Kidney (tissue), 14 donors: Measurements from ENCODE around the gene TBC1D3B. TPM values are rescaled to one million over a fixed set of nuclear protein-coding genes. Genes with fewer than 3 reads are reported as not detected.

Experiments
- DNase-seq, 5 donors: peaks; one replicate each; pipeline ENCODE4 v3.0.0-alpha.2; 2013 to 2020
- FAIRE-seq: peaks from 2 replicates; lab custom pipeline; 2012; peaks lifted over from hg19 to GRCh38; lab: Jason Lieb, UNC
- H3K27ac ChIP-seq, 2 donors: one replicate each; pipeline ENCODE4 v1.7.0; 2013; ENCODE audit warnings: low read depth in 2 of 2, low read length in 2 of 2, inconsistent platforms in 1 of 2
- H3K27me3 ChIP-seq: one replicate; pipeline ENCODE4 v1.7.1; 2013; ENCODE audit warnings: low read length, inconsistent platforms; ENCODE audit not compliant: control insufficient read depth, insufficient read depth
- H3K36me3 ChIP-seq, 3 donors: one replicate each; pipeline versions ENCODE4 v1.7.0 to v1.7.1; 2013; ENCODE audit warnings: low read length in 3 of 3, control low read depth in 1 of 3, inconsistent platforms in 1 of 3; ENCODE audit not compliant: insufficient read depth in 3 of 3, control insufficient read depth in 2 of 3
- H3K4me1 ChIP-seq, 3 donors: one replicate each; pipeline versions ENCODE4 v1.7.0 to v1.7.1; 2013; ENCODE audit warnings: low read length in 3 of 3, inconsistent platforms in 1 of 3, low read depth in 1 of 3; ENCODE audit not compliant: control insufficient read depth in 2 of 3, insufficient read depth in 2 of 3
- H3K4me3 ChIP-seq, 3 donors: one replicate each; pipeline versions ENCODE4 v1.7.0 to v1.8.1; 2013; ENCODE audit warnings: low read length in 3 of 3, control low read depth in 1 of 3, inconsistent platforms in 1 of 3
- H3K9ac ChIP-seq, 3 donors: one replicate each; pipeline versions ENCODE4 v1.7.0 to v1.7.1; 2013; ENCODE audit warnings: low read length in 3 of 3, control low read depth in 1 of 3, inconsistent platforms in 1 of 3
- H3K9me3 ChIP-seq, 3 donors: one replicate each; pipeline versions ENCODE4 v1.7.0 to v1.7.1; 2013; ENCODE audit warnings: low read length in 3 of 3, control low read depth in 1 of 3, inconsistent platforms in 1 of 3; ENCODE audit not compliant: control insufficient read depth in 2 of 3, insufficient read depth in 1 of 3
- intact Hi-C: fragments of 100-400 bp; cut with DNase I; formaldehyde crosslinking; loops from one replicate; pipeline ENCODE4 v1.11.1; 2022
- polyA plus RNA-seq: library from polyadenylated mRNA; stranded (reverse); fragments of 350-450 nt; fragmentation: Illumina TruSeq; extraction: RNeasy Lipid Tissue Mini Kit (QIAGEN cat#74804); gene quantifications from one replicate; pipeline ENCODE4 v1.2.3, GENCODE V29; 2014; ENCODE audit warnings: low read depth, low replicate concordance; ENCODE audit not compliant: insufficient read depth
- total RNA-seq: library from RNA; stranded (reverse); fragmentation: NEBNext Ultra II Directional; extraction: Animal tissue kit (Norgen Biotek cat#: 25700); gene quantifications from one replicate; pipeline ENCODE4 v1.2.1, GENCODE V29; 2021
- TF ChIP-seq, protein P1 (sequence below): IDR thresholded peaks from 3 replicates; pipeline ENCODE4 v1.5.1; 2012; ENCODE audit warnings: mild to moderate bottlenecking, moderate library complexity, borderline replicate concordance; ENCODE audit not compliant: insufficient read depth; ENCODE audit errors: extremely low read depth
- donor health status: control.
- donor health status: control.
- donor health status: control.
- donor health status: control.
- donor health status: control.
- donor health status: DM: yes; HTN: yes; CAD: no.
- donor health status: Normal renal cell carcinoma (clear cell type).

Gene TBC1D3B
- total and polyA plus RNA-seq, 2 donors from 2014 or later = 1.3 to 7.7 TPM

DNA sequence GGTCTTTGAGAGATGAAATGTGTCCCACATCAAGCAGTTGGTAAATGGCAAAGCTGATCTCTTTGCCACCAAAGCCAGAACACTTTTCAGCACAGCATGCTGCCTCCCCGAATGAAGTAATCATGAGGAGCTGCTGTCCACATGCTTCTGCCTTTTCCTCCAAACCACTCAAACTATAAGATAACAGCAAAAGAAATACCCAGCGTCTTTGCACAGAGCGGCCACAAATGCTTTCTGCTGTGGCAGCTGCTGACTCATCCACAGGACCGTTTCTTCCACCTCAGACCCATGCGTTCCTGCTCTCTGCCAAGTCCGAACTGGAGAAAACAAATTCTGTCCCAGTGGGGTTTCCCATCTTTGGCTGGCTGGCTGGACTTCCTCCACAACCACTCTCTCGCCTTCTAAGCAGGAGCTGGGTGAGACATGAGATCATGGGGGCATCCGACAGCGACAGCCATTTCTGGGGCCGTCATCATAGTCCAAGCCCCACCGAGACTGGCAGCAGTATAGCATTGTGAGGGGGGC lies 27.1 kb downstream of the TBC1D3B start:
- Histone ChIP-seq H3K9me3 (no peaks in the 10 kb centered on the region), H3K36me3 (no peaks in the 10 kb centered on the region), H3K4me3 (no peak overlapping the region), H3K9ac (no peak overlapping the region), H3K4me1 (no peaks in the 10 kb centered on the region), H3K27ac (no peak overlapping the region), H3K27me3 (no peaks in the 10 kb centered on the region)
- TF ChIP-seq, protein P1, sequence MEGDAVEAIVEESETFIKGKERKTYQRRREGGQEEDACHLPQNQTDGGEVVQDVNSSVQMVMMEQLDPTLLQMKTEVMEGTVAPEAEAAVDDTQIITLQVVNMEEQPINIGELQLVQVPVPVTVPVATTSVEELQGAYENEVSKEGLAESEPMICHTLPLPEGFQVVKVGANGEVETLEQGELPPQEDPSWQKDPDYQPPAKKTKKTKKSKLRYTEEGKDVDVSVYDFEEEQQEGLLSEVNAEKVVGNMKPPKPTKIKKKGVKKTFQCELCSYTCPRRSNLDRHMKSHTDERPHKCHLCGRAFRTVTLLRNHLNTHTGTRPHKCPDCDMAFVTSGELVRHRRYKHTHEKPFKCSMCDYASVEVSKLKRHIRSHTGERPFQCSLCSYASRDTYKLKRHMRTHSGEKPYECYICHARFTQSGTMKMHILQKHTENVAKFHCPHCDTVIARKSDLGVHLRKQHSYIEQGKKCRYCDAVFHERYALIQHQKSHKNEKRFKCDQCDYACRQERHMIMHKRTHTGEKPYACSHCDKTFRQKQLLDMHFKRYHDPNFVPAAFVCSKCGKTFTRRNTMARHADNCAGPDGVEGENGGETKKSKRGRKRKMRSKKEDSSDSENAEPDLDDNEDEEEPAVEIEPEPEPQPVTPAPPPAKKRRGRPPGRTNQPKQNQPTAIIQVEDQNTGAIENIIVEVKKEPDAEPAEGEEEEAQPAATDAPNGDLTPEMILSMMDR = no peak
- FAIRE-seq (no peak), DNase-seq (no peak)
- intact Hi-C loops = no loop called here

DNA sequence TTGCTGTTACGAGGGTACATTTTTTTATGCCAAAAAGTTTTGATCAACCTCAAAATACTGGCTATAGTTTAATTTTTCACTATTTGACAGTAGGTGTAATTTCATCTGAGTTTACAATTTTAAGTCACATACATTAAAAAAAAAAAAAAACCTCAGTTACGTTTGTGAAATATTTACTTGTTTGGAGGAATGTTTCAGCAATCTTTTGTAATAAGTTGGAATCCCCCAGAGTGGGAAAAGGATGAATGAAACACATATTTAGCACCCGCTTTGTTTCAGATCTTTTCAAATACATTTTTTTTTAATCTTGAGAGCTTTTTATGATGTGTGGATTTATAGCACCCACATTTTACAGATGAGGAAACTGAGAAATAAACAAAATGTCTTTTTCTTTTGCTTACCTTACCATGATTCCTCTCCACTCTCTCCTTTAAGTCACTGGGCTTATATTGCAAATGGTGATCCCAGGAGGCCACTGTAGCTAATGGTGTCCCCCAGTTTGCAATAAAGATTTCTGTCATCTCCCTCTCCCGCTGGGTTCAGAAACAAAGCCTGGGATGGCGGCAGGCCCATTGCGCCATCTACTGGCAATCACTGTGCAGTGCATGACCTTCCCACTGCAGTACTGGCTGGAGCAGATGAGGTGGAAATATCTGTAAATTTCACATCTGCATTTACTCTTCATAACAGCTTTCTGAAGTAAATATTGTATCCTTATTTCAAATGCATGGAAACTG lies 27.7 kb downstream of the TBC1D3B start:
- Histone ChIP-seq H3K4me1 (no peaks in the 10 kb centered on the region), H3K27ac (no peak overlapping the region), H3K9ac (no peak overlapping the region), H3K36me3 (no peaks in the 10 kb centered on the region), H3K4me3 (no peak overlapping the region), H3K27me3 (no peaks in the 10 kb centered on the region), H3K9me3 (no peaks in the 10 kb centered on the region)
- TF ChIP-seq, protein P1 = peak; percentile 99
- intact Hi-C loops = no loop called here
- DNase-seq = peak in 4 of 5 donors; percentile 66 to 86 (median 75)
- no peak for FAIRE-seq

DNA sequence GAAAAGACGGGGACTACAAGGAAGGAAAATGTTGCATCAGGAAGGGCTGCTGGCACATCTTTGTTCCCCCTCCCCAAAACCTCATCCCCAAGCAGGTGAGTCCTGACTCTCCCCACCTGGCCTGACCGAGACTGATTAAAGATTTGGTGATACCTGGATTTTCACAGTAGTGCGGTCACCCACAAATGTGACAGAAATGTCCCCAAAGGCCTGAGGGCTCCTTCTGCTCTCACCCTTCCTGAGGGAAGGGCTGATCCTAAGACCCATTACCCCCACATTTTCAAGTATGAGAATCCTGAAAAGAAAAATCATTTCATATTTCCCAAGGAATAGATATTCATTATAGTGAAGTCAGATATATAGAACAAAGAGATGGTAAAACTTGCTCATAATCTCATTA lies 28.8 kb downstream of the TBC1D3B start:
- Histone ChIP-seq H3K9me3 (no peaks in the 10 kb centered on the region), H3K4me1 (no peaks in the 10 kb centered on the region), H3K4me3 (no peak overlapping the region), H3K27ac (no peak overlapping the region), H3K36me3 (no peaks in the 10 kb centered on the region), H3K9ac (no peak overlapping the region), H3K27me3 (no peaks in the 10 kb centered on the region)
- DNase-seq (no peak), FAIRE-seq (no peak)
- intact Hi-C loops = no loop called here
- TF ChIP-seq, protein P1 = no peak
